Fibroblast of lung (primary cell): ENCODE results near the gene TMEM9.

Experiments used
- CTCF ChIP-seq, 2 donors: IDR thresholded peaks in 1 of 2; conservative IDR thresholded peaks in 1 of 2; 1 replicate in 1 of 2; 2 replicates in 1 of 2; pipeline ENCODE4 v1.5.1; 2011 to 2012; ENCODE audit warnings: low read length in 2 of 2, control low read depth in 1 of 2, inconsistent platforms in 1 of 2, low read depth in 1 of 2, mild to moderate bottlenecking in 1 of 2
- EZH2 ChIP-seq: IDR thresholded peaks from 2 replicates; pipeline ENCODE4 v1.5.1; 2012; ENCODE audit warnings: low read length, control low read depth, mild to moderate bottlenecking; ENCODE audit errors: missing control alignments

GRCh38 chr1:201173736-201174135 lies 19.5 kb upstream of the TMEM9 start:
- no peak for TF ChIP-seq CTCF (conservative IDR thresholded peaks at IDR 0.05 in 1 of 2, IDR thresholded peaks at IDR 0.05 in 1 of 2; ENCODE audit: low read depth in 1 of 2, low read length in 2 of 2)
- no peak for TF ChIP-seq EZH2
